ENCODE data around the gene SWSAP1.
A peak's percentile ranks its signal among the peaks of the same experiment; 100 is the strongest.
"Not testable (repeated sequence)": the region's sequence is repeated elsewhere in the genome, so short reads cannot be mapped to it uniquely, and the experiment has no call there.

SWSAP1 gene

GRCh38 chr19:11374433-11375142 is at the start of gene SWSAP1:
Gene SWSAP1, plus strand, starts transcription at chr19:11374666. Its CDS starts 15 bp downstream, at chr19:11374681.
- DNase-seq (ENCODE audit: low read depth): peak; percentile 95

GRCh38 chr19:11324748-11325389 is 49.6 kb upstream of the SWSAP1 start:
- DNase-seq (ENCODE audit: low read depth): no peak

- no peak for DNase-seq (ENCODE audit: low read depth)
Observed at GRCh38 chr19:11325544-11325943, 48.9 kb upstream of the SWSAP1 start.

GRCh38 chr19:11330127-11330526 is 44.3 kb upstream of the SWSAP1 start:
- no peak for DNase-seq (ENCODE audit: low read depth)

GRCh38 chr19:11331502-11331901 is 43.0 kb upstream of the SWSAP1 start:
- DNase-seq (ENCODE audit: low read depth): no peak

- DNase-seq (ENCODE audit: low read depth): no peak
Observed at GRCh38 chr19:11332822-11333221, 41.6 kb upstream of the SWSAP1 start.

GRCh38 chr19:11333838-11334237 is 40.6 kb upstream of the SWSAP1 start:
- DNase-seq (ENCODE audit: low read depth): not testable (repeated sequence)

GRCh38 chr19:11335449-11336146 is 38.9 kb upstream of the SWSAP1 start:
- no peak for DNase-seq (ENCODE audit: low read depth)

GRCh38 chr19:11337080-11337479 is 37.4 kb upstream of the SWSAP1 start:
- no peak for DNase-seq (ENCODE audit: low read depth)

GRCh38 chr19:11338121-11338520 is 36.3 kb upstream of the SWSAP1 start:
- no peak for DNase-seq (ENCODE audit: low read depth)

- DNase-seq (ENCODE audit: low read depth): no peak
Observed at GRCh38 chr19:11338569-11339253, 35.8 kb upstream of the SWSAP1 start.

GRCh38 chr19:11339254-11340098 is 35.0 kb upstream of the SWSAP1 start, which contains the start of gene RAB3D:
Gene RAB3D, minus strand, starts transcription at chr19:11339657. Its CDS starts 2,258 bp downstream, at chr19:11337399.
- DNase-seq (ENCODE audit: low read depth): peak; percentile 79

- DNase-seq (ENCODE audit: low read depth): not testable (repeated sequence)
Observed at GRCh38 chr19:11340099-11340467, 34.4 kb upstream of the SWSAP1 start.

- DNase-seq (ENCODE audit: low read depth): no peak
Observed at GRCh38 chr19:11342429-11342828, 32.0 kb upstream of the SWSAP1 start.

- no peak for DNase-seq (ENCODE audit: low read depth)
Observed at GRCh38 chr19:11345122-11345803, 29.2 kb upstream of the SWSAP1 start.

- DNase-seq (ENCODE audit: low read depth): peak; percentile 98
Observed at GRCh38 chr19:11346104-11346940, 28.1 kb upstream of the SWSAP1 start, which contains the start of the genes CCDC159 and TMEM205. Gene CCDC159, plus strand, starts transcription at chr19:11346519. Its CDS starts 88 bp downstream, at chr19:11346607. Gene TMEM205, minus strand, starts transcription at chr19:11346268. Its CDS starts 649 bp downstream, at chr19:11345619.

- DNase-seq (ENCODE audit: low read depth): no peak
Observed at GRCh38 chr19:11347546-11348039, 26.9 kb upstream of the SWSAP1 start.

- no peak for DNase-seq (ENCODE audit: low read depth)
Observed at GRCh38 chr19:11349171-11349570, 25.3 kb upstream of the SWSAP1 start.

- DNase-seq (ENCODE audit: low read depth): not testable (repeated sequence)
Observed at GRCh38 chr19:11354102-11354501, 20.4 kb upstream of the SWSAP1 start.

Measured in activated T-cell treated with anti-CD3 and anti-CD28 coated beads for 24 hours (primary cell).